ENCODE data around the gene KCNIP4. TPM values are rescaled to one million over a fixed set of nuclear protein-coding genes. Genes with fewer than 3 reads are reported as not detected.

Gene KCNIP4
- total RNA-seq, 1 donor from 2014 or later: not detected

- Histone ChIP-seq H3K36me3 (no peaks in the 10 kb centered on the region), H3K9me3 (no peaks in the 10 kb centered on the region), H3K4me3 (no peak overlapping the region), H3K4me1 (no peaks in the 10 kb centered on the region), H3K27me3 (no peaks in the 10 kb centered on the region), H3K27ac (no peak overlapping the region)
- intact Hi-C loops (cut with DNase I): no loop called here
- no peak for TF ChIP-seq CTCF (IDR thresholded peaks at IDR 0.05)
- ATAC-seq: no peak
- no peak for DNase-seq
Observed at GRCh38 chr4:21649391-21650090, 299.0 kb downstream of the KCNIP4 start.

- ATAC-seq (no peak), DNase-seq (no peak)
- no peaks in the 10 kb centered on the region for H3K4me1 ChIP-seq
- intact Hi-C loops (cut with DNase I): no loop called here
- H3K27me3 ChIP-seq: no peaks in the 10 kb centered on the region
- no peaks in the 10 kb centered on the region for H3K36me3 ChIP-seq
- no peak overlapping the region for H3K4me3 ChIP-seq
- no peak overlapping the region for H3K27ac ChIP-seq
- H3K9me3 ChIP-seq: no peaks in the 10 kb centered on the region
- no peak for TF ChIP-seq CTCF (IDR thresholded peaks at IDR 0.05)
Observed at GRCh38 chr4:21645776-21646175, 302.8 kb downstream of the KCNIP4 start.

GRCh38 chr4:21641696-21642095 lies 306.9 kb downstream of the KCNIP4 start:
- Histone ChIP-seq H3K27me3 (no peaks in the 10 kb centered on the region), H3K36me3 (no peaks in the 10 kb centered on the region), H3K4me1 (no peaks in the 10 kb centered on the region), H3K9me3 (no peaks in the 10 kb centered on the region), H3K27ac (no peak overlapping the region), H3K4me3 (no peak overlapping the region)
- DNase-seq (no peak), ATAC-seq (no peak)
- TF ChIP-seq CTCF (IDR thresholded peaks at IDR 0.05): no peak
- intact Hi-C loops (cut with DNase I): no loop called here

- no peaks in the 10 kb centered on the region for H3K36me3 ChIP-seq
- no peaks in the 10 kb centered on the region for H3K27me3 ChIP-seq
- TF ChIP-seq CTCF (IDR thresholded peaks at IDR 0.05): no peak
- no peak for ATAC-seq
- intact Hi-C loops (cut with DNase I): no loop called here
- no peak overlapping the region for H3K27ac ChIP-seq
- H3K4me3 ChIP-seq: no peak overlapping the region
- no peaks in the 10 kb centered on the region for H3K4me1 ChIP-seq
- no peak for DNase-seq
- no peaks in the 10 kb centered on the region for H3K9me3 ChIP-seq
Observed at GRCh38 chr4:21638171-21638725, 310.3 kb downstream of the KCNIP4 start.

- TF ChIP-seq CTCF (IDR thresholded peaks at IDR 0.05): no peak
- DNase-seq: no peak
- Histone ChIP-seq H3K36me3 (no peaks in the 10 kb centered on the region), H3K4me3 (no peak overlapping the region), H3K27ac (no peak overlapping the region), H3K9me3 (no peaks in the 10 kb centered on the region), H3K4me1 (no peaks in the 10 kb centered on the region), H3K27me3 (no peaks in the 10 kb centered on the region)
- intact Hi-C loops (cut with DNase I): no loop called here
- ATAC-seq: no peak
Observed at GRCh38 chr4:21628916-21629610, 319.5 kb downstream of the KCNIP4 start.

Measured in upper lobe of right lung (tissue), 1 donor.